Measurements from ENCODE around the gene LORICRIN.
"Not testable (repeated sequence)": the region's sequence is repeated elsewhere in the genome, so short reads cannot be mapped to it uniquely, and the experiment has no call there.

Gene LORICRIN

GRCh38 chr1:153259387-153259786 lies at the start of gene LORICRIN:
Gene LORICRIN, plus strand, starts transcription at chr1:153259687. Its CDS starts 1,263 bp downstream, at chr1:153260950.
- no peak for DNase-seq (ENCODE audit: low read depth)

- no peak for DNase-seq (ENCODE audit: low read depth)
Observed at GRCh38 chr1:153210206-153210605, 49.3 kb upstream of the LORICRIN start.

GRCh38 chr1:153212201-153212600 lies 47.3 kb upstream of the LORICRIN start:
- no peak for DNase-seq (ENCODE audit: low read depth)

- no peak for DNase-seq (ENCODE audit: low read depth)
Observed at GRCh38 chr1:153213519-153213918, 46.0 kb upstream of the LORICRIN start.

- peak; percentile 57 for DNase-seq (ENCODE audit: low read depth)
Observed at GRCh38 chr1:153217212-153217611, 42.3 kb upstream of the LORICRIN start, which contains the start of gene PRR9. Gene PRR9, plus strand, starts transcription at chr1:153217584. Its CDS starts 561 bp downstream, at chr1:153218145.

DNA sequence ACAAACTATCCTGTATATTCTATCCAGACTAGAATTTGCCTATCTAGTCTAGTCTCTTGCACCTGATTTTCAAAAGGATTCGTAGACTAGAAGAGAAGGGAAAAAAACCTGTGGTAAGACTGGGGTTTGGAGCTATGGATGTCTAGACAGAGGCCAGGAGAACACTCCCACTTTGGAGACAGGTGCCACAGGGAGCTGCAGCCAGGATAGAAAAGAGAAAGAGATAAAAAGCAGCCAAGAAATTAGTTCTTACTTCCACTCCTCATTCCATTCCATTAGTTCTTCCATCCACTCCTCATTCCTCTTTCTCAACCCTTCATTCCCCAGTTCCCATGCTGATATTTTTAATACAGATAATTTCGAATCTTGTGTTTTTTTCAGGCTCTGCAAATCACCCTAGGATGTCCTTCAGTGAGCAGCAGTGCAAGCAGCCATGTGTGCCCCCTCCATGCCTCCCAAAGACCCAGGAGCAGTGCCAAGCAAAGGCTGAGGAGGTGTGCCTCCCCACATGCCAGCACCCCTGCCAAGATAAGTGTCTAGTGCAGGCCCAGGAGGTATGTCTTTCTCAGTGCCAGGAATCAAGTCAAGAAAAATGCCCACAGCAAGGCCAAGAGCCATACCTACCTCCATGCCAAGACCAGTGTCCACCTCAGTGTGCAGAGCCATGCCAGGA lies 41.6 kb upstream of the LORICRIN start:
- no peak for DNase-seq (ENCODE audit: low read depth)

DNA sequence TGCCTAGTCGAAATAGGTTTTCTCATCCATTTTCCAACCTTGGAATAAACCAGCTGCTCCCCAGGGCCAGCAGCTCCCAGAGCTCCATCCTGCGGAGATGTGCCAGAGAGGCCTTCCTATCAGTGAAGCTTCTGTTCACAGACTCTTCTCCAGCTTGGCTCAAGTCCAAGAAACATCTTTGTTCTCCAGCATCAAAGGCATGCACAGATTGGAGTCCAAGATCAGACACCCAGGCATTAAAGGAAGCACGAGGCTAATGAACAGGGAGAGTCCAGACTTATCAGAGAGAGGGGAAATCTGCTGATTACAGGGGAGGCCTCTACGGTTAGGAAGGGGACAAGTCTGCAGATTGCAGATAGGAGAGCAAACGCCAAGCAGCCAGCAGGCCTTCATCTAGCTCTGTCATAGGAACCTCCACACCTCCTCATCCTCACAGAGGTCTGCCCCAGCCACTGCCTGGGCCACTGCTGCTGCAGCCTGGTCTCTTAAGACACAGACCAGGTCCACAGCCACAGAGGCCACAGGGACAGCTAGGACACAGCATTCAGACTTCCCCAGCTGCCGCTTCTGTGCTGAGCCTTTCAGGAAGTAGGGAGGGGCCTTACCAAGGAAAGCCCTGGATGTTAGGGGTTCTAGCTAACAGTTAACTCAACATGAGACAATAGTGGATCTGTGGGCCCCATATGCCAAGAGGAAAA lies 38.7 kb upstream of the LORICRIN start:
- peak; percentile 74 for DNase-seq (ENCODE audit: low read depth)

- DNase-seq (ENCODE audit: low read depth): not testable (repeated sequence)
Observed at GRCh38 chr1:153223040-153223891, 36.2 kb upstream of the LORICRIN start.

DNA sequence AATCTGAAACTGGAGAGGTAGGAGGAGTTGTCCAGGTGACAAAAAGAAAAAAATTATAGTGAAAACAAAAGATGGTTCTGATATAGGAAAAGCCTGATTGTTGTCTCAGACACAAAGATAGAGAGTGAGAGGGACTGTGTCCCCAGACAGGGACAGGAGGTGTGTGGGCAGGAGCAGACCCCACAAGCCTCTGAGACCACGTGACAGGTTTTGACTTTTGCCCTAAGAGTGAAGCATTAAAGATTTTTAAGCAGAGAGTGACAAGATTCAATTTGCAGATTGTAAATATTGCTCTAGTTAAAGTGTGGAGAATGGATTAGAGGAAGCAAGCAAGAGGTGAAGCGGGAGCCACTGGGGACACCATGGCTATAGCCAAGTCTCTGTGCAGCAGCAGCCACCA lies 31.7 kb upstream of the LORICRIN start:
- DNase-seq (ENCODE audit: low read depth): no peak

DNA sequence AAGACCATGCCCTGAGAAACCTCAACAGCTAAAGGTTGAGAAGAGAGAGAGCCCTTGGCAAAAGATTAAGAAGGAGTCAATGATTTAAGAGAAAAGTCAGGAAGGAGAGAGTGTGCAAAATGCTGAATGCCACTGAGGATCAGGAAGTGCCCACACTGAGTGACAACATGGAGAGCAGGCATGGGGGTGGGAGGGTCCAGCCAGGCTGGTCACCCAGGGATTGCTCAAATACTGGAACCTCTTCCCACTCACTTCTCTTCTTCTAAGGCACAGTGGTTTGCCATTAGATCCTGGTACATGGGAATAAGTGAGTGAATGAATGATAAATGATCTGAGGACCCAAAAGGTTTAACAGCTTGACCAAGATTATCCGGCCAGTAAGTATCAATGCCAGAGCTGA lies 31.0 kb upstream of the LORICRIN start:
- DNase-seq (ENCODE audit: low read depth): no peak

- DNase-seq (ENCODE audit: low read depth): not testable (repeated sequence)
Observed at GRCh38 chr1:153229076-153229829, 30.2 kb upstream of the LORICRIN start.

DNA sequence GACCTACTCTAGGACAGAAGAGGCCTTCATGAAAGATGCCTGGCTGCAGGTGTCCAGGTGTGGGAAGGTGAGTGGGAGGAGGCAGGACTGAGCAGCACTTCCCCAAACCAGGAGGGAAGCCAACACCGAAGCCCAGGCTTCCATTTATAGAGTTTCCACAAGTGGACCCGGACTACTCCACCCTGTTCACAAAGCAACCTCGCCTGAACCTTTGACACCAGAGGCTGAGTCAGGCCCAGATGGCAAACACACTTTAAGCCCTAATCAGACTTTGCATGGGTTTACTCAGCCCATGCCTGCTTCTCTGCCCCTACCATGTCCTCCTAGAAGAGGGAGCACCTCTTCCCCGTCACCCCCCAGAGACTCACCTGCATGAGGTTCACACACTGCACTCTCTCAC lies 28.1 kb upstream of the LORICRIN start:
- no peak for DNase-seq (ENCODE audit: low read depth)

DNA sequence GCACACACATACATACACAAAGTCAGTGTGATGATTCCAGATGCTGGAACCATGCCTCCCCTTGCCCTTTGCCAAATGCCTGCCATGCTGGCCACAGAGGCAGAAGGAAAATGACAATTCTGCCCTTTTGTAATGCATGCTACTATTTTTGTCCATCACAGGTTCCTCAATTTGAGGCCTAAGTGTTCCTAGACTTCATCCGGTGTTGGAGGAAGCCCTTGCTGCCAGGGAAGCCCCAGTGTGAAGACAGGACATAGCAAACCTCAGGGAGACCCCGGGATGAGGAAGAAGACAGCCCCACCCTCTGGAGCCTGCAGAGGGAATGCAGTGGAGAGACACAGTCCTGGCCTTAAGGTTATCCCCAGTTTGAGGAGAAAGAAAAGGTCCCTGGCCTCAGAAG lies 27.7 kb upstream of the LORICRIN start:
- DNase-seq (ENCODE audit: low read depth): no peak

DNA sequence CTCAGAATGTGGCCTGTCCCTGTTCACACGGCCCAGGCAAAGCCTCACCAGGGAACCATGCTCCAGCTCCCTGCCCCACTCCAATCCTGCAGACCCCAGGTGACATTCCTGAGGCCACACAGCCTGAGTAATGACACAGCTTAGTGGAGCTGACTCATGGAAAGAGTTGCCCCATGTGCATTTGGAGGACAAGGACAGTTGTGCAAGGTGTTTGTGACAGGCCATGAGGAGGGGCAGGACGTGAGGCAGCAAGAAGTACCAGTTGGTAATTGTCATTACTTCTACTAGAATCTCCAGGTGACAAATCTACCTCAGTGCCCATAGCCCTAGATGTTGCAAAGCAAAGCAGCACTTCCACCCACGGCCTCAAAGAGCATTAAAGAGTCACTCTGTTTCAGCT lies 26.9 kb upstream of the LORICRIN start:
- DNase-seq (ENCODE audit: low read depth): no peak

DNA sequence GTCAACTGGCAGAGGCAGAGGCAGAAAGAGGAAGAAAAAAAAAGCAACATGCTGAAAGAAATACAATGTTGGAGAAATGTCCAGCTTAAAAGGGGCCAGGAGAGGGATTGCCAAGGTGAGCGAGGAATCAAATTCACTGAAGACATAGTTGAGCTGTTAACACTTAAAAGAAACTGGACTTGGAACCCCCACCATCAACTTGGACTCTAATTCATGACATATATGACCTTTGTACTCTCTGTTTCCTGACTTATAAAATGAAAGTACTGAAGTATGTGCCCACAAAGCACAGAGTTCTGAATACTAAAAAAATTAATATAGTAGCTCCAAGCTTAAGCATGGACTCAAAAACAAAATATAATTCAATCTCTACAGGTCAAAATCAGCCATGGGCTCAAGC lies 26.0 kb upstream of the LORICRIN start:
- no peak for DNase-seq (ENCODE audit: low read depth)

DNA sequence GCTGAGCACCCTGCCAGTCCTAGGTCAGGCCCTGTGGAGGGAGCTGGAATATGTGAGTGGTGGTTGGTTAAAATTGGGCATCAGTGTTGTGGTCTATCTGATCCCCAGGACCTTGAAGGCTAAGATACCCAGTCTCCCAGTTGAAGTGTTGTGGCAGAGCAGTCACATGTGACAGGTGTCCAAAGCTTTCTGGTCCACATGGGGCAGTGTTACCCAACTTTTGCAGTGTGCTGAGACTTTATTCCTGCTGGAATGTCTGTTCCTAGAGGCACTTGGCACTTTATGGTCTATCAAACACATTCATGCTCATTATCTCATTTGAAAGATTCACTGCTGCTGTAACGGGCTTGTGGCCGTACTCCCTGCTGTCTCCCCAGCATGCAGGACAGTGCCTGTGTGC lies 21.0 kb upstream of the LORICRIN start:
- DNase-seq (ENCODE audit: low read depth): no peak

DNA sequence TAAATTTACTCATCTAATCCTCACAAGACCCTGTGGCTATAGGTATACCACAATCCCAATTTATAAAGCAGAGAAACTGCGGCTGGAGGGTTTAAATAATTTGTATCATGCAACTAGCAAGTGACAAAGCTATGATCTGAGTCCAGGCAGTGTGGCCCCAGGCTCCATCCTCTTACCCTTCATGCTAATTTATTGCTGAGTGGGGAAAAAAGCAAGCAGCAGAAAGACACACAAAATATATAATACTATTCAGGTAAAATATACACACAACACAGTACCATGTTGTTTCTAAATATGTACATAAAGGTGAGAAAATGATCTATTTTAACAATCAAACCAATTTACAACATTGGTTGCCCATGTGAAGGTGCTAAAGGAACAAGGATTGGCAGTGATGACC lies 17.3 kb upstream of the LORICRIN start:
- no peak for DNase-seq (ENCODE audit: low read depth)

DNA sequence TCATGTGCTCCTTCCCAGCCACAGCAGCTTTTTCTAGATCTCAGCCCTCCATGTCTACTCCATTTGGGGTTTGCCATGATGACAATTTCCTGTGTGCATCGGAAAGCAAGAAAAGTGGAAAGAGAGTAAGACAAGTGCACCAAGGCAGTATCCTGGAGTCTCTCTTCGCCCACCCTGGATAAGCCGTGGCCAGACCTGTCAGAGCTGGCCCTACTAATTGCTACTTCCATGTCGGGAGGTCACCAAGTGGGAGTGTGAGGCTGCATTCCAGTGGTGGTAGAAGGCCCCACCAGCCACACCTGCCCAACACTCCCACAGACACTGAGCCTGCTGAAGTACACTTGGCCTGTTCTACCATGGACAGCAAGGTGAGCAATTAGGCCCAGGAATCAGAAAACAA lies 14.0 kb upstream of the LORICRIN start:
- no peak for DNase-seq (ENCODE audit: low read depth)

DNA sequence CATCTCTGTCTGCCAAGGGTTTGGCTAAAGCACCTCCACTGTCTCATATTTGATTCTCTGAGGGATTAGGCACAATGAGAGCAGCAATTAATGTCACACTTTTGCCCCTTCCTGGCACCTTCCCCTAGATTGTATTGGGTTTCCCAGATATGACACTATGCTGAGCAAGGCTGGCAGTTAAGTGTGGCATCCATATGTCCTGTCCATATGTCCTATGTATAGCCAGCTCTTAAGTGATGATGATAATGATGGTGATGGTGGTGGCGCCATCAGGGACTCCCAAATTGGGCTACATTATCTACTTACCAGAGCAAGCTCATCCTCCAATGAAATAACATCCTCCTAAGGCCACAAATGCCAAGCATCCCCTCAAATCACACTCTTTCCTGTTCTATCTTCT lies 13.5 kb upstream of the LORICRIN start:
- no peak for DNase-seq (ENCODE audit: low read depth)

DNA sequence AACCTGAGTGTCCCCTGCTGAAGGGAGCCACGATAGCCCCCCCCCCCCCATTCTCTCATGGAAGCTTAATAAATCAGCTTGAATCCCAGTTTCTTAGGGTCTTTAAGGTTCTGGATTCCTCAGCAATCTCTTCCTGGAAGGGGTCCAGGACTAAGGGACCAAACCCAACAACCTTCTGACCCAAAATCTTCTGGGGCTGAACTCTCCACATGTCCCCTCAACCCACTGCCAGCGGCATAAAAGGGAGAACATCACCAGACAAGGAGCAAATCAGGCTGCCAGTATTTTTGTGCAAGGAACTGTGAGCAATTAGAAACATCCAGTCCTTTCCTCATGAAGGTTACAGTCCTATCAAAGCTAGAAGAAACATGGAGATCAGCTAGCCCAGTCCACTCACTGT lies 12.7 kb upstream of the LORICRIN start:
- no peak for DNase-seq (ENCODE audit: low read depth)

GRCh38 chr1:153248176-153248879 lies 11.2 kb upstream of the LORICRIN start:
- DNase-seq (ENCODE audit: low read depth): no peak

All from CMK (cell line).